ENCODE measurements around the gene VPS26B.

- TF ChIP-seq CTCF (IDR thresholded peaks at IDR 0.05; ENCODE audit: extremely low read depth in 1 of 2, insufficient read depth in 1 of 2, low read depth in 1 of 2, low read length in 2 of 2) (no peak), POLR2A (IDR thresholded peaks at IDR 0.05; ENCODE audit: low read depth, low read length) (no peak), EZH2 (IDR thresholded peaks at IDR 0.05; ENCODE audit: borderline replicate concordance, low read depth, low read length, severe bottlenecking) (no peak), MYC (IDR thresholded peaks at IDR 0.05; ENCODE audit: low read depth, low read length) (no peak), FOS (IDR thresholded peaks at IDR 0.05; ENCODE audit: borderline replicate concordance, insufficient read depth, low read length) (no peak), POLR2AphosphoS5 (IDR thresholded peaks at IDR 0.05; ENCODE audit: insufficient read depth, low read depth, low read length) (no peak), GATA2 (IDR thresholded peaks at IDR 0.05; ENCODE audit: insufficient read depth, insufficient read length, low read depth, low read length) (no peak), MAX (IDR thresholded peaks at IDR 0.05; ENCODE audit: insufficient read depth, insufficient read length) (no peak)
Measured at GRCh38 chr11:134260983-134261382, 36.5 kb downstream of the VPS26B start.
